Liver (tissue), 9 donors: ENCODE measurements around the gene HARBI1. TPM values are rescaled to one million over a fixed set of nuclear protein-coding genes. Genes with fewer than 3 reads are reported as not detected.

Source experiments
- DNase-seq: peaks from one replicate; pipeline ENCODE4 v3.0.0-alpha.2; 2017; ENCODE audit warnings: low spot score
- H3K27ac ChIP-seq, 2 donors: one replicate each; pipeline ENCODE4 v1.7.0; 2013; ENCODE audit warnings: inconsistent platforms in 2 of 2, low read length in 2 of 2, control low read depth in 1 of 2, low read depth in 1 of 2, mild to moderate bottlenecking in 1 of 2
- H3K27me3 ChIP-seq, 4 donors: one replicate each; pipeline versions ENCODE4 v1.6.1 to v1.7.0; 2013; ENCODE audit warnings: low read length in 3 of 4, inconsistent platforms in 1 of 4, mild to moderate bottlenecking in 1 of 4, moderate library complexity in 1 of 4; ENCODE audit not compliant: control insufficient read depth in 4 of 4, insufficient read depth in 4 of 4
- H3K36me3 ChIP-seq, 4 donors: one replicate each; pipeline versions ENCODE4 v1.6.1 to v1.7.0; 2013; ENCODE audit warnings: low read length in 3 of 4, mild to moderate bottlenecking in 3 of 4, low read depth in 1 of 4, moderate library complexity in 1 of 4; ENCODE audit not compliant: control insufficient read depth in 4 of 4, insufficient read depth in 3 of 4
- H3K4me1 ChIP-seq, 4 donors: one replicate each; pipeline versions ENCODE4 v1.6.1 to v1.7.0; 2013; ENCODE audit warnings: low read length in 3 of 4, mild to moderate bottlenecking in 3 of 4, moderate library complexity in 1 of 4; ENCODE audit not compliant: control insufficient read depth in 4 of 4, insufficient read depth in 4 of 4
- H3K4me3 ChIP-seq, 3 donors: one replicate each; pipeline versions ENCODE4 v1.6.1 to v1.7.0; 2013; ENCODE audit warnings: low read length in 3 of 3, control low read depth in 1 of 3, low read depth in 1 of 3, mild to moderate bottlenecking in 1 of 3
- H3K9ac ChIP-seq, 2 donors: one replicate each; pipeline ENCODE4 v1.7.0; 2013; ENCODE audit warnings: low read length in 2 of 2, mild to moderate bottlenecking in 2 of 2, moderate library complexity in 2 of 2, control low read depth in 1 of 2, low read depth in 1 of 2
- H3K9me3 ChIP-seq, 4 donors: one replicate each; pipeline versions ENCODE4 v1.6.1 to v1.7.0; 2013; ENCODE audit warnings: low read length in 3 of 4; ENCODE audit not compliant: control insufficient read depth in 4 of 4
- ATF3 ChIP-seq: IDR thresholded peaks from 2 replicates; pipeline ENCODE4 v1.6.1; 2016; ENCODE audit warnings: antibody characterized with exemption
- CTCF ChIP-seq: fragments of 150-350 bp; IDR thresholded peaks from 2 replicates; pipeline ENCODE4 v1.5.1; 2017; ENCODE audit warnings: improper control_type of control experiment, low read depth, low read length; ENCODE audit not compliant: missing input control
- EGR1 ChIP-seq, 2 donors: IDR thresholded peaks; 2 replicates each; pipeline ENCODE4 v1.6.1; 2016 to 2018; ENCODE audit warnings: antibody characterized with exemption in 2 of 2, low read depth in 2 of 2
- FOXA1 ChIP-seq: IDR thresholded peaks from 2 replicates; pipeline ENCODE4 v1.6.1; 2016; ENCODE audit warnings: antibody characterized with exemption
- FOXA2 ChIP-seq: IDR thresholded peaks from 2 replicates; pipeline ENCODE4 v1.6.1; 2016; ENCODE audit warnings: antibody characterized with exemption
- GABPA ChIP-seq, 2 donors: IDR thresholded peaks in 1 of 2; conservative IDR thresholded peaks in 1 of 2; 2 replicates each; pipeline ENCODE4 v1.6.1; 2016; ENCODE audit warnings: antibody characterized with exemption in 2 of 2, mild to moderate bottlenecking in 1 of 2, moderate library complexity in 1 of 2
- HNF4A ChIP-seq, 2 donors: conservative IDR thresholded peaks; 2 replicates each; pipeline ENCODE4 v1.6.1; 2016; ENCODE audit warnings: antibody characterized with exemption in 2 of 2, mild to moderate bottlenecking in 2 of 2
- HNF4G ChIP-seq: IDR thresholded peaks from 2 replicates; pipeline ENCODE4 v1.6.1; 2016; ENCODE audit warnings: antibody characterized with exemption
- JUND ChIP-seq, 2 donors: IDR thresholded peaks; 2 replicates each; pipeline ENCODE4 v1.6.1; 2016; ENCODE audit warnings: antibody characterized with exemption in 2 of 2
- MAX ChIP-seq: IDR thresholded peaks from 2 replicates; pipeline ENCODE4 v1.6.1; 2016; ENCODE audit warnings: antibody characterized with exemption
- NR2F2 ChIP-seq: IDR thresholded peaks from 2 replicates; pipeline ENCODE4 v1.6.1; 2016; ENCODE audit warnings: antibody characterized with exemption
- RAD21 ChIP-seq, 2 donors: IDR thresholded peaks; 2 replicates each; pipeline ENCODE4 v1.6.1; 2016; ENCODE audit warnings: antibody characterized with exemption in 2 of 2, mild to moderate bottlenecking in 2 of 2
- REST ChIP-seq: IDR thresholded peaks from 2 replicates; pipeline ENCODE4 v1.6.1; 2016; ENCODE audit warnings: antibody characterized with exemption, mild to moderate bottlenecking
- RXRA ChIP-seq, 2 donors: IDR thresholded peaks; 2 replicates each; pipeline ENCODE4 v1.6.1; 2017 to 2018; ENCODE audit warnings: antibody characterized with exemption in 2 of 2, mild to moderate bottlenecking in 1 of 2
- SP1 ChIP-seq: IDR thresholded peaks from 2 replicates; pipeline ENCODE4 v1.6.1; 2018; ENCODE audit warnings: antibody characterized with exemption, mild to moderate bottlenecking
- TAF1 ChIP-seq: conservative IDR thresholded peaks from 2 replicates; pipeline ENCODE4 v1.6.1; 2016; ENCODE audit warnings: antibody characterized with exemption, mild to moderate bottlenecking
- YY1 ChIP-seq: IDR thresholded peaks from 2 replicates; pipeline ENCODE4 v1.6.1; 2016; ENCODE audit warnings: antibody characterized with exemption, mild to moderate bottlenecking
- ZBTB33 ChIP-seq: IDR thresholded peaks from 2 replicates; pipeline ENCODE4 v1.6.1; 2016; ENCODE audit warnings: antibody characterized with exemption
- WGBS: extraction: QIAGEN DNeasy Blood & Tissue Kit; methylation state at CpG from one replicate; pipeline ENCODE4 v1.1.7; 2013; 5-methylcytosine and 5-hydroxymethylcytosine counted together
- polyA plus RNA-seq, 2 donors: library from polyadenylated mRNA; stranded (reverse) in 1 of 2; unstranded in 1 of 2; fragments of 200-250 nt in 1 of 2; fragments of >200 nt in 1 of 2; fragmentation: Nextera tagmentation in 1 of 2; extraction: Ambion mirVana in 1 of 2; gene quantifications; one replicate each; pipeline versions ENCODE4 v1.2.1 to v1.2.3, GENCODE V29; 2013 to 2015
- total RNA-seq, 2 donors: library from RNA; depleted of rRNA; stranded (reverse); fragments of >200 nt; gene quantifications; one replicate each; pipeline ENCODE4 v1.2.3, GENCODE V29; 2014
- donor health status: healthy.
- donor health status: healthy.
- donor health status: healthy.
- donor health status: healthy.
- donor health status: healthy.

Gene HARBI1
- total and polyA plus RNA-seq, 4 donors, result 2.5 to 5.9 (median 3.3) TPM

- TF ChIP-seq NR2F2, result no peak
- no peak for TF ChIP-seq YY1
- TF ChIP-seq HNF4A (conservative IDR thresholded peaks at IDR 0.05), result peak; percentile 45 to 58
- TF ChIP-seq RAD21 (IDR thresholded peaks at IDR 0.05), result no peak
- no peak for TF ChIP-seq REST
- no peak for TF ChIP-seq FOXA2
- TF ChIP-seq GABPA (IDR thresholded peaks at IDR 0.05 in 1 of 2, conservative IDR thresholded peaks at IDR 0.05 in 1 of 2), result no peak
- TF ChIP-seq TAF1, result no peak
- no peak for TF ChIP-seq ATF3
- no peak for TF ChIP-seq ZBTB33
- TF ChIP-seq MAX, result no peak
- TF ChIP-seq CTCF, result no peak
- TF ChIP-seq SP1, result peak; percentile 22
- no peak for TF ChIP-seq EGR1 (IDR thresholded peaks at IDR 0.05; ENCODE audit: low read depth in 2 of 2)
- TF ChIP-seq FOXA1, result no peak
- TF ChIP-seq RXRA (IDR thresholded peaks at IDR 0.05), result no peak
- no peak for TF ChIP-seq JUND (IDR thresholded peaks at IDR 0.05)
- peak; percentile 56 for TF ChIP-seq HNF4G
- Histone ChIP-seq H3K9ac (no peak overlapping the region), H3K9me3 (no peaks in the 10 kb centered on the region), H3K4me1 (peaks cover 4 to 15% (median 14%) of the 10 kb centered on the region in 4 donors), H3K27me3 (no peaks in the 10 kb centered on the region), H3K27ac (peak overlapping the region in 1 of 2 donors; percentile 6), H3K36me3 (peaks cover 1 to 7% (median 4%) of the 10 kb centered on the region in 4 donors), H3K4me3 (no peak overlapping the region)
- 86% methylated on average over 6 of the region's 6 CpGs for WGBS
- DNase-seq, result no peak
These were observed 23.2 kb upstream of the HARBI1 start for GRCh38 chr11:46640036-46640788.
